Measurements from ENCODE around the gene SLC25A39.
"Not testable (repeated sequence)": the region's sequence is repeated elsewhere in the genome, so short reads cannot be mapped to it uniquely, and the experiment has no call there.

SLC25A39 gene

GRCh38 chr17:44324571-44325275 lies at the start of gene SLC25A39:
SLC25A39 (minus strand) TSS chr17:44324823; CDS start chr17:44323562, 1,261 bp downstream.
- peak; percentile 97 for DNase-seq

GRCh38 chr17:44372036-44372435 lies 47.4 kb upstream of the SLC25A39 start:
- no peak for DNase-seq

- DNase-seq = not testable (repeated sequence)
Observed at GRCh38 chr17:44369414-44370023, 44.9 kb upstream of the SLC25A39 start.

GRCh38 chr17:44368391-44369243 lies 44.0 kb upstream of the SLC25A39 start:
- not testable (repeated sequence) for DNase-seq

- no peak for DNase-seq
Observed at GRCh38 chr17:44367231-44367979, 42.8 kb upstream of the SLC25A39 start.

- DNase-seq = not testable (repeated sequence)
Observed at GRCh38 chr17:44365051-44365450, 40.4 kb upstream of the SLC25A39 start.

GRCh38 chr17:44363613-44364159 lies 39.1 kb upstream of the SLC25A39 start, which contains the start of gene FAM171A2:
FAM171A2 (minus strand) TSS chr17:44363853; CDS start chr17:44363714, 139 bp downstream.
- peak; percentile 80 for DNase-seq

- DNase-seq = peak; percentile 40
Observed at GRCh38 chr17:44362949-44363612, 38.5 kb upstream of the SLC25A39 start.

- no peak for DNase-seq
Observed at GRCh38 chr17:44362459-44362948, 37.9 kb upstream of the SLC25A39 start.

GRCh38 chr17:44361292-44362260 lies 37.0 kb upstream of the SLC25A39 start:
- no peak for DNase-seq

GRCh38 chr17:44360826-44361225 lies 36.2 kb upstream of the SLC25A39 start:
- DNase-seq = no peak

GRCh38 chr17:44360144-44360533 lies 35.5 kb upstream of the SLC25A39 start:
- no peak for DNase-seq

GRCh38 chr17:44359458-44360143 lies 35.0 kb upstream of the SLC25A39 start:
- DNase-seq = no peak

- peak; percentile 84 for DNase-seq
Observed at GRCh38 chr17:44359006-44359405, 34.4 kb upstream of the SLC25A39 start.

- no peak for DNase-seq
Observed at GRCh38 chr17:44358066-44358465, 33.4 kb upstream of the SLC25A39 start.

GRCh38 chr17:44356241-44356640 lies 31.6 kb upstream of the SLC25A39 start:
- DNase-seq = no peak

GRCh38 chr17:44355642-44356099 lies 31.0 kb upstream of the SLC25A39 start:
- no peak for DNase-seq

- DNase-seq = peak; percentile 67
Observed at GRCh38 chr17:44354582-44355561, 30.2 kb upstream of the SLC25A39 start.

Data from RPMI8226 (cell line).